Ovary (tissue), 3 donors: ENCODE data around the gene MXD4.

Experiments
- CTCF ChIP-seq, 3 donors: fragments of 450-650 bp in 2 of 3; fragments of 200-600 bp in 1 of 3; IDR thresholded peaks; one replicate each; pipeline versions ENCODE4 v1.5.1 to v1.8.0; 2016 to 2022; ENCODE audit warnings: antibody characterized with exemption in 3 of 3, mild to moderate bottlenecking in 1 of 3
- POLR2A ChIP-seq: fragments of 450-650 bp; IDR thresholded peaks from one replicate; pipeline ENCODE4 v1.6.1; 2017; ENCODE audit warnings: antibody characterized with exemption, mild to moderate bottlenecking, moderate library complexity
- donor health status: DM: no; HTN: no; CAD: no.

GRCh38 chr4:2281575-2282343 lies 19.9 kb upstream of the MXD4 start:
- no peak for TF ChIP-seq POLR2A
- TF ChIP-seq CTCF (IDR thresholded peaks at IDR 0.05) = no peak
